GM12878 (cell line): ENCODE measurements around the gene ANO2.

Source experiments
- ATF2 ChIP-seq: IDR thresholded peaks from 2 replicates; pipeline ENCODE4 v1.6.1; 2012; ENCODE audit warnings: low read length, inconsistent platforms
- CHD1 ChIP-seq: IDR thresholded peaks from 2 replicates; pipeline ENCODE4 v1.6.1; 2012; ENCODE audit warnings: low read depth, low read length, improper control_type of control experiment
- CREB1 ChIP-seq: IDR thresholded peaks from 2 replicates; pipeline ENCODE4 v1.6.1; 2012; ENCODE audit warnings: low read depth, mild to moderate bottlenecking, inconsistent platforms
- CTCF ChIP-seq, 3 experiments: IDR thresholded peaks in 2 of 3; conservative IDR thresholded peaks in 1 of 3; 2 replicates each; pipeline ENCODE4 v1.5.1; 2011; ENCODE audit warnings: low read depth in 3 of 3, low read length in 3 of 3, mild to moderate bottlenecking in 3 of 3, control low read depth in 2 of 3, moderate library complexity in 2 of 3, inconsistent platforms in 1 of 3, mixed read lengths in 1 of 3; ENCODE audit not compliant: control insufficient read depth in 2 of 3, insufficient read depth in 1 of 3; ENCODE audit errors: extremely low read depth in 1 of 3
- EP300 ChIP-seq, 2 experiments: fragments of 150-350 bp in 1 of 2; IDR thresholded peaks; 2 replicates each; pipeline ENCODE4 v1.6.1; 2011 to 2012; ENCODE audit warnings: low read depth in 2 of 2, low read length in 2 of 2, borderline replicate concordance in 1 of 2, improper control_type of control experiment in 1 of 2, inconsistent platforms in 1 of 2; ENCODE audit not compliant: control insufficient read depth in 1 of 2
- JUND ChIP-seq: IDR thresholded peaks from 2 replicates; pipeline ENCODE4 v1.6.1; 2012; ENCODE audit warnings: low read depth, mild to moderate bottlenecking, low read length, improper control_type of control experiment, moderate library complexity
- MAX ChIP-seq: IDR thresholded peaks from 2 replicates; pipeline ENCODE4 v1.6.1; 2012; ENCODE audit warnings: low read depth, low read length, improper control_type of control experiment
- POLR2AphosphoS5 ChIP-seq: IDR thresholded peaks from 2 replicates; pipeline ENCODE4 v1.6.1; 2011; ENCODE audit warnings: mild to moderate bottlenecking, low read length, inconsistent platforms
- RFX5 ChIP-seq: IDR thresholded peaks from 2 replicates; pipeline ENCODE4 v1.6.1; 2011; ENCODE audit warnings: low read depth, low read length, improper control_type of control experiment
- SUZ12 ChIP-seq: fragments of 200-600 bp; sonication (generic); IDR thresholded peaks from one replicate; pipeline ENCODE4 v1.6.1; 2018; ENCODE audit warnings: antibody characterized with exemption, mild to moderate bottlenecking; ENCODE audit not compliant: unreplicated experiment
- ZNF274 ChIP-seq: IDR thresholded peaks from one replicate; pipeline ENCODE4 v1.8.0; 2011; ENCODE audit not compliant: insufficient read length, insufficient read depth

GRCh38 chr12:5771756-5772155, 173.3 kb downstream of the ANO2 start:
- TF ChIP-seq EP300 (IDR thresholded peaks at IDR 0.05; ENCODE audit: borderline replicate concordance in 1 of 2, control insufficient read depth in 1 of 2, low read depth in 2 of 2, low read length in 2 of 2) (no peak), MAX (no peak), CTCF (IDR thresholded peaks at IDR 0.05 in 2 of 3, conservative IDR thresholded peaks at IDR 0.05 in 1 of 3; ENCODE audit: control insufficient read depth in 2 of 3, extremely low read depth in 1 of 3, insufficient read depth in 1 of 3, low read depth in 3 of 3, low read length in 3 of 3) (no peak), JUND (no peak), POLR2AphosphoS5 (no peak), ZNF274 (no peak), ATF2 (no peak), RFX5 (no peak), CREB1 (no peak), CHD1 (no peak), SUZ12 (no peak)
